GF-D8 (cell line): ENCODE data around the gene SIN3B.
A peak's percentile ranks its signal among the peaks of the same experiment; 100 is the strongest.
"Not testable (repeated sequence)": the region's sequence is repeated elsewhere in the genome, so short reads cannot be mapped to it uniquely, and the experiment has no call there.

ENCODE experiments used
- DNase-seq: peaks from one replicate; lab custom pipeline; 2025; lab: John Stamatoyannopoulos, UW

Gene SIN3B, protein sequence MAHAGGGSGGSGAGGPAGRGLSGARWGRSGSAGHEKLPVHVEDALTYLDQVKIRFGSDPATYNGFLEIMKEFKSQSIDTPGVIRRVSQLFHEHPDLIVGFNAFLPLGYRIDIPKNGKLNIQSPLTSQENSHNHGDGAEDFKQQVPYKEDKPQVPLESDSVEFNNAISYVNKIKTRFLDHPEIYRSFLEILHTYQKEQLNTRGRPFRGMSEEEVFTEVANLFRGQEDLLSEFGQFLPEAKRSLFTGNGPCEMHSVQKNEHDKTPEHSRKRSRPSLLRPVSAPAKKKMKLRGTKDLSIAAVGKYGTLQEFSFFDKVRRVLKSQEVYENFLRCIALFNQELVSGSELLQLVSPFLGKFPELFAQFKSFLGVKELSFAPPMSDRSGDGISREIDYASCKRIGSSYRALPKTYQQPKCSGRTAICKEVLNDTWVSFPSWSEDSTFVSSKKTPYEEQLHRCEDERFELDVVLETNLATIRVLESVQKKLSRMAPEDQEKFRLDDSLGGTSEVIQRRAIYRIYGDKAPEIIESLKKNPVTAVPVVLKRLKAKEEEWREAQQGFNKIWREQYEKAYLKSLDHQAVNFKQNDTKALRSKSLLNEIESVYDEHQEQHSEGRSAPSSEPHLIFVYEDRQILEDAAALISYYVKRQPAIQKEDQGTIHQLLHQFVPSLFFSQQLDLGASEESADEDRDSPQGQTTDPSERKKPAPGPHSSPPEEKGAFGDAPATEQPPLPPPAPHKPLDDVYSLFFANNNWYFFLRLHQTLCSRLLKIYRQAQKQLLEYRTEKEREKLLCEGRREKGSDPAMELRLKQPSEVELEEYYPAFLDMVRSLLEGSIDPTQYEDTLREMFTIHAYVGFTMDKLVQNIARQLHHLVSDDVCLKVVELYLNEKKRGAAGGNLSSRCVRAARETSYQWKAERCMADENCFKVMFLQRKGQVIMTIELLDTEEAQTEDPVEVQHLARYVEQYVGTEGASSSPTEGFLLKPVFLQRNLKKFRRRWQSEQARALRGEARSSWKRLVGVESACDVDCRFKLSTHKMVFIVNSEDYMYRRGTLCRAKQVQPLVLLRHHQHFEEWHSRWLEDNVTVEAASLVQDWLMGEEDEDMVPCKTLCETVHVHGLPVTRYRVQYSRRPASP

GRCh38 chr19:16829010-16829821 lies at the start of gene SIN3B:
Gene SIN3B, plus strand, starts transcription at chr19:16829398. Its CDS starts 23 bp downstream, at chr19:16829421.
- peak; percentile 53 for DNase-seq

- no peak for DNase-seq
These were observed 49.5 kb upstream of the SIN3B start for GRCh38 chr19:16779539-16780163.

DNA sequence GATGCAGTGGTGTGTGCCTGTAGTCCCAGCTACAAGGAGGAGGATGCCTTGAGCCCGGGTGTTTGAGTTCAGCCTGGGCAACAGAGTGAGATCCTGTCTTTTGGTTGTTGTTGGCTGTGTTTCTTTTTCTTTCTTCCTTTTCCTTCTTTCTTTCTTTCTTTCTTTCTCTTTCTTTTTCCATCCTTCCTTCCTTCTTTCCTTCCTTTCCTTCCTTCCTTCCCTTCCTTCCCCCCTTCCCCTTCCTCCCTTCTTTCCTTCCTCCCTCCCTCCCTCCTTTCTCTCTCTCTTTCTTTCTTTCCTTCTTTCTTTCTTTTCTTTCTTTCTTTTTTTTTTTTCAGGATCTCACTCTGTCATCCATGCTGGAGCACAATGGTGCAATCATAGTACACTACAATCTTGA lies 46.5 kb upstream of the SIN3B start:
- DNase-seq, result no peak

DNA sequence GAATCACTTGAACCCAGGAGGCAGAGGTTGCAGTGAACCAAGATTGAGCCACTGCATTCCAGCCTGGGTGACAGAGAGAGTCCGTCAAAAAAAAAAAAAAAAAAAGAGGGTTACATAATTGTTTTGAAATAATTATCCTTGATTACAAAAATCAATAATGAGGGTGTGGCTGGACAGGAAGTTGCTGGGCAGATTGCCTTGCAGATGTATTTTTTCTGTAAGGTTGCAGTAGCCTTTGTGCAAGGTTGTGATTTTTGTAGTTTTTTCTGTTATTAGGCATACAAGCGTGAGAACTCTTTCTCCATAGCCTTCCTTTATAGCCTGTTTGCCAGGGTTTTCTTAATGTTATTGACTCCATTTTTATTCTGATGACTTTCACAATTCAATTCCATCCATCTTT lies 40.7 kb upstream of the SIN3B start:
- DNase-seq, result no peak

- no peak for DNase-seq
These were observed 40.0 kb upstream of the SIN3B start for GRCh38 chr19:16789238-16789637.

DNA sequence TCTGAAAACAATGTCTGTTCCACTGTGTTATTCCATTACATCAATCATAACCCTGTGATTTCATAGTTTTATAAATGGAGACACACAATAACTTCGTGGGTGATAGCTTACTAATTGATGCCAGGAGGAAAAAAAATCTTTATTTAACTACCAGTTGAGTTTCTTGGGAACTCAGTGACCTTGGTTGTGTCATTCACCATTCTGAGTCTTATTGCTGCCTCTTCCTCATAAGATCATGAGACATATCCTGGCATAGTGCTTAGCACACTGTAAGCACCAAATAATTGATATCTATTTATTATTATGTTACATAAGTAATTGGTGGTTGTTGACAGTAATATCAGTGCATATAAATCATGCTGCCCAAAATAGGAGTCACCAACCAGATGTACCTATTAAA lies 39.1 kb upstream of the SIN3B start:
- DNase-seq, result no peak

- DNase-seq, result no peak
These were observed 37.3 kb upstream of the SIN3B start for GRCh38 chr19:16791942-16792341.

DNA sequence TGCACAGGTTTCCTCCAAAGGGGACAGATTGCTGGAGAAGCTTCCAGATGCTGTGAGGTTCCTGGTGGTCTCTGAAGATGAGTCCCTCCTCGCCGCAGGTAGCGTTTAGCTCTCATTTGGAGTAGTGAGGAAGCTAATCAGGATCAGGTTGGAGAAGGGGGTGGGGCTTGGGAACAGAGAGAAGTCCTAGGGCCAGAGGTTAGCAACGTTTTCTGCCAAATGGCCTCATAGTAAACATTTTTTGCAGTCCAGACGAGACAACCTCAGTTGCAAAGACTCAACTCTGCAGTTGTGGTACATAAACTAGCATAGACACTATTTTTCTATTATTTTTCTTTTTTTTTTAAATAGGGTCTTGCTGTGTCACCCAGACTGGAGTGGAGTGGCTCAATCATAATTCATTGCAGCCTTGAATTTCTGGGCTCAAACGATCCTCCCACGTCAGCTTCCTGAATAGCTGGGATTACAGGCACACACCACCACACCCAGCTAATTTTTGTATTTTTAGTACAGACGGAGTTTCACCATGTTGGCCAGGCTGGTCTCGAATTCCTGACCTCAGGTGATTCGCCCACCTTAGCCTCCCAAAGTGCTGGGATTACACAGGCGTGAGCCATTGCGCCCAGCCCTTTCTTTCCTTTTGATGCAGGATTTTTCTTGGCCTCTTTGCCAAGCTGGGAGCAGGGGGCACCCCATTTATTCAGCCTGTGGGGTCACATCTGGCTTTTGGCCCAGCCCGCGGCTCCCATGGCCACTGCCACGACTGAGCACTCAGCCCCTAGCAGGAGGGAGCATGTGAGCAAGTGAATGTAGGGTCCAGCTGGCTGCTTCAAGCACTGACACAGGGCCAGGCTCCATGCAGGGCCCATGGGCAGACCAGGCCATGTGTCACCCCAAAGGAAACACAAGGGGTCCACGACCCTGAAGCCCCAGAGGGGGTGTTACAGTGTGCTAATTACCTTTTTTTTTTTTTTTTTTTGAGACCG lies 34.4 kb upstream of the SIN3B start:
- no peak for DNase-seq

- no peak for DNase-seq
These were observed 33.5 kb upstream of the SIN3B start for GRCh38 chr19:16795731-16796130.

GRCh38 chr19:16797876-16798275 lies 31.3 kb upstream of the SIN3B start:
- no peak for DNase-seq

DNA sequence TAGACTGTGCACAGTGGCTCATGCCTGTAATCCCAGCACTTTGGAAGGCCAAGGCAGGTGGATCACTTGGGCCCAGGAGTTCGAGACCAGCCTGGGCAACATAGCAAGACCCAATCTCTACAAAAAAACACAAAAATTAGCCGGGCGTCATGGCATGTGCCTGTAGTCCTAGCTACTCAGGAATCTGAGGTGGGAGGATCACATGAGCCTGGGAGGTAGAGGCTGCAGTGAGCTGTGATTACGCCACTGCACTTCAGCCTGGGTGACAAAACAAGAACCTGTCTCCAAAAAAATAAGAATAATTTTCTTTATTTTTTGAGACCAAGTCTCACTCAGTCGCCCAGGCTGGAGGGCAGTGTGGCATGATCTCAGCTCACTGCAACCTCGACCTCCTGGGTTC lies 30.9 kb upstream of the SIN3B start:
- DNase-seq, result not testable (repeated sequence)

DNA sequence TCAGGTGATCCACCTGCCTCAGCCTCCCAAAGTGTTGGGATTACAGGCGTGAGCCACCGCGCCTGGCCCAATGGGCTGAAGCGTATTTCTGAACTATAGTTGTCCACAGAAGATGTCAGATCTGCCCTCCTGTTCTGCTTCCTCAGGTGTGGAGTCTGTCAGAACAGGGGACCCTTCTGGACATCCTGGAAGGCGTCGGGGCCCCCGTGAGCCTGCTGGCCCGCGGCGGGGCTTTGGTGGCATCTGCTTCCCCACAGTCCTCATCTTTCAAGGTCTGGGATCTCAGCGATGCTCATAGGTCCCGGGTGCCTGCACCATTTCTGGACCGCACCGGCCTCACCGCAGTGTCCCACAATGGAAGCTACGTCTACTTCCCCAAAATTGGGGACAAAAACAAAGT lies 29.5 kb upstream of the SIN3B start:
- DNase-seq, result no peak

- DNase-seq, result no peak
These were observed 27.6 kb upstream of the SIN3B start for GRCh38 chr19:16801600-16802013.

DNA sequence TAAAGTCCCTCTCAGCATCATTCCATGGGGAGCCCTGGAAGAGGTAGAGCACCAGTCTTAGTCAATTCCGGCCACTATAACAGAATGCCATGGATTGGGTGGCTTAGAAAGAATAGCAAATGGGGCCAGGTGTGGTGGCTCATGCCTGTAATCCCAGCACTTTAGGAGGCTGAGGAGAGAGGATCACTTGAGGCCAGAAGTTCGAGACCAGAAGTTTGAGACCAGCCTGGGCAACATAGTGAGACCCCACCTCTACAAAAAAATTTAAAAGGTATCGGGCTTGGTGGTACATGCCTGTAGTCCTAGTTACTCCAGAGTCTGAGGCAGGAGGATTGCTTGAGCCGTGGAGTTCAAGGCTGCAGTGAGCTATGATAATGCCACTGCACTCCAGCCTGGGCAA lies 25.0 kb upstream of the SIN3B start:
- DNase-seq, result no peak

DNA sequence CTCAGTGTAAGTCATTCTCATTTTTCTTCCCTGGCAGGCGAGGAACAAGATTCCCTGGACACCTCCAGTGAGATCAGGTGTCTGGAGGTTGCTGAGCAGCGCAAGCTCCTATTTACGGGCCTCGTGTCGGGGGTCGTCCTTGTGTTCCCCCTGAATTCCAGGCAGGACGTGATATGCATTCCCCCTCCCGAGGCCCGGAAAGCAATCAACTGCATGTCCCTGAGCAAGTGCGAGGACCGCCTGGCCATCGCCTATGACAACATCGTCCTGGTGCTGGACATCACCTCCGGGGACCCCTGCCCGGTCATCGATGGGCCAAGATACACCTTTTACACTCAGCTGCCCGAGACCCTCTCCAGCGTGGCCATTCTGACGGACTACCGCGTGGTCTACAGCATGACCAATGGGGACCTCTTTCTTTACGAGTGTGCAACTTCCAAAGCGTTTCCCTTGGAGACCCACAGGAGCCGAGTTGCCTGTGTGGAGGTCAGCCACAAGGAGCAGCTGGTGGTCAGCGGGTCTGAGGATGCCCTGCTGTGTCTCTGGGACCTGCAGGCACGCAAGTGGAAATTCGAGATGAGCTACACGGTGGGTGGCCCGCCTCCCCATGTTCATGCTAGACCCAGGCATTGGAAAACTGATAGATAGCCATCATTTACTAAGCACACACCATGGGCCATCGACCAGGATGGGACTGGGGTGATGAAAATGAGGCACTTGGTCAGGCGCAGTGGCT lies 21.5 kb upstream of the SIN3B start:
- no peak for DNase-seq

GRCh38 chr19:16814526-16815100 lies 14.6 kb upstream of the SIN3B start:
- no peak for DNase-seq

DNA sequence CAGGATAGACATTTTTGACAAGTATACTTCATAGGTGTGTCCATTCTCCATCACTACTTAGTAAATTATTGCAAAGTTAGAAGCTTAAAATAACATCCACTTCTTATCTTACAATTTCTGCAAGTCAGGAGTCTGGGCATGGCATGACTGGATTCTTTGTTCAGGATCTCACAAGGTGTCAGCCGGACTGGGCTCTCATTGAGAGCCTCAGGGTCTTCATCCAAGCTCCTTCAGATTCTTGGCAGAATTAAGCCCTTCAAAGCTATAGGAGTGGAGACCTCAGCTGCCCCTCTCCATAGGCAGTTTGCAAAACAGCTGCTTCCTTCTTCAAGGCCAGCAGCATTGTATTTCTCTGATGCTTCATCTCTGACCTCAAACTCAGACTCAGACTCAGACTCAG lies 9.1 kb upstream of the SIN3B start:
- no peak for DNase-seq

DNA sequence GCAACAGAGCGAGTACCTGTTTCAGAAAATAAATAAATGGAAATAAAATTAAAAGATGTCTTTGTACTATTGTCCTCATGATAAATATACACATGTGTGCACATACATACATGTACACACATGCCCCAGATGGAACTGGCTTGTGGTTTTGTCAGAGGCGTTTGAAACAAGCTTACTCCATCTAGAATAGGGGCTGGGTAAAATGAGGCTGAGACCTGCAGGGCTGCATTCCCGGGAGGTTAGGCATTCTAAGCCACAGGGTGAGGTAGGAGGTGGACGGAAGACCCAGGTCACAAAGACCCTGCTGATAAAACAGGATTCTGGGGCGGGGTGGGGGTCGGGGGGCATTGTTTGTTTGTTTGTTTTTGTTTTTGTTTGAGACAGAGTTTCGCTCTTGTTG lies 8.1 kb upstream of the SIN3B start:
- no peak for DNase-seq

- no peak for DNase-seq
These were observed 6.5 kb upstream of the SIN3B start for GRCh38 chr19:16822648-16823047.
